Loucy (cell line): ENCODE data around the gene RASGRP1.

Source experiments
- H2AFZ ChIP-seq: fragments of 200-600 bp; sonication (generic); 2 replicates; pipeline ENCODE4 v1.6.0; 2016; ENCODE audit warnings: antibody characterized with exemption, mild to moderate bottlenecking, low read length, moderate library complexity
- H3F3A ChIP-seq: fragments of 200-600 bp; 2 replicates; pipeline ENCODE4 v1.6.0; 2016; ENCODE audit warnings: antibody characterized with exemption, low read depth, mild to moderate bottlenecking
- H3K27me3 ChIP-seq: fragments of 200-600 bp; sonication (generic); 2 replicates; pipeline ENCODE4 v1.6.1; 2014; ENCODE audit warnings: low read length, mild to moderate bottlenecking; ENCODE audit not compliant: insufficient read depth, poor library complexity, severe bottlenecking
- H3K36me3 ChIP-seq: fragments of 200-600 bp; sonication (generic); 2 replicates; pipeline ENCODE4 v1.6.1; 2016; ENCODE audit warnings: low read length; ENCODE audit not compliant: insufficient read depth
- H3K4me1 ChIP-seq: fragments of 200-600 bp; sonication (generic); 2 replicates; pipeline ENCODE4 v1.5.1; 2014; ENCODE audit warnings: low read length, mild to moderate bottlenecking; ENCODE audit not compliant: insufficient read depth, poor library complexity, severe bottlenecking
- H3K4me2 ChIP-seq: fragments of 200-600 bp; sonication (generic); 2 replicates; pipeline ENCODE4 v1.6.0; 2014; ENCODE audit warnings: antibody characterized with exemption, low read length, low read depth, mild to moderate bottlenecking; ENCODE audit not compliant: poor library complexity, severe bottlenecking
- H3K4me3 ChIP-seq: fragments of 200-600 bp; sonication (generic); 2 replicates; pipeline ENCODE4 v1.5.1; 2014; ENCODE audit warnings: low read length, mild to moderate bottlenecking, mixed read lengths; ENCODE audit not compliant: poor library complexity, severe bottlenecking
- H3K79me2 ChIP-seq: fragments of 200-600 bp; sonication (generic); 2 replicates; pipeline ENCODE4 v1.6.1; 2014; ENCODE audit warnings: low read length; ENCODE audit not compliant: insufficient read depth
- H3K9ac ChIP-seq: fragments of 200-600 bp; sonication (generic); 2 replicates; pipeline ENCODE4 v1.6.0; 2014; ENCODE audit warnings: mild to moderate bottlenecking, low read depth, low read length, moderate library complexity; ENCODE audit not compliant: poor library complexity, severe bottlenecking
- H3K9me2 ChIP-seq: fragments of 200-600 bp; sonication (generic); replicated peaks from 2 replicates; pipeline ENCODE4 v1.6.1; 2016; ENCODE audit warnings: low read depth, low read length, mixed read lengths
- H3K9me3 ChIP-seq: fragments of 200-600 bp; sonication (generic); 2 replicates; pipeline ENCODE4 v1.6.1; 2014; ENCODE audit warnings: mild to moderate bottlenecking, antibody characterized with exemption, low read length, low read depth; ENCODE audit not compliant: insufficient read depth
- H4K20me1 ChIP-seq: fragments of 200-600 bp; sonication (generic); 2 replicates; pipeline ENCODE4 v1.6.0; 2014; ENCODE audit warnings: antibody characterized with exemption, low read length, mild to moderate bottlenecking; ENCODE audit not compliant: insufficient read depth, poor library complexity, severe bottlenecking
- CTCF ChIP-seq: fragments of 200-600 bp; sonication (generic); conservative IDR thresholded peaks from 2 replicates; pipeline ENCODE4 v1.5.1; 2014; ENCODE audit warnings: mild to moderate bottlenecking, antibody characterized with exemption, low read length
- EZH2phosphoT487 ChIP-seq: fragments of 200-600 bp; IDR thresholded peaks from 2 replicates; pipeline ENCODE4 v1.6.1; 2018; ENCODE audit warnings: antibody characterized with exemption, mild to moderate bottlenecking, moderate library complexity, borderline replicate concordance

RASGRP1 gene

GRCh38 chr15:38532728-38533127 lies 31.9 kb downstream of the RASGRP1 start:
- TF ChIP-seq EZH2phosphoT487 (no peak), CTCF (no peak)
- Histone ChIP-seq H3K9ac (no peak overlapping the region), H3K9me2 (no peaks in the 10 kb centered on the region), H3K27me3 (no peaks in the 10 kb centered on the region), H3K4me1 (no peaks in the 10 kb centered on the region), H4K20me1 (no peaks in the 10 kb centered on the region), H3K4me2 (no peak overlapping the region), H3K36me3 (peaks cover 21% of the 10 kb centered on the region; the same call in 1 of the 2 replicates), H3F3A (no peaks in the 10 kb centered on the region), H3K79me2 (peaks cover 7% of the 10 kb centered on the region; the same call in 1 of the 2 replicates), H3K9me3 (no peaks in the 10 kb centered on the region), H2AFZ (no peak overlapping the region), H3K4me3 (no peak overlapping the region)

GRCh38 chr15:38531509-38531908 lies 33.1 kb downstream of the RASGRP1 start:
- TF ChIP-seq CTCF (no peak), EZH2phosphoT487 (no peak)
- H3K4me2 ChIP-seq: no peak overlapping the region
- H4K20me1 ChIP-seq: no peaks in the 10 kb centered on the region
- H3K9me2 ChIP-seq: no peaks in the 10 kb centered on the region
- H3K9ac ChIP-seq: no peak overlapping the region
- no peaks in the 10 kb centered on the region for H3K4me1 ChIP-seq
- H3K9me3 ChIP-seq: no peaks in the 10 kb centered on the region
- H3K79me2 ChIP-seq: 0 out of 2 replicates have a peak, but pooled peaks cover 3% of the 10 kb centered on the region
- no peak overlapping the region for H3K4me3 ChIP-seq
- H3F3A ChIP-seq: no peaks in the 10 kb centered on the region
- H3K36me3 ChIP-seq: peaks cover 21% of the 10 kb centered on the region; the same call in 1 of the 2 replicates
- no peak overlapping the region for H2AFZ ChIP-seq
- no peaks in the 10 kb centered on the region for H3K27me3 ChIP-seq

- Histone ChIP-seq H3K9ac (no peak overlapping the region), H3K36me3 (peaks cover 24% of the 10 kb centered on the region; the same call in 1 of the 2 replicates)
These were observed 34.5 kb downstream of the RASGRP1 start for GRCh38 chr15:38530113-38530512.

More at GRCh38 chr15:38530113-38530512, 34.5 kb downstream of the RASGRP1 start:
- Histone ChIP-seq H3K4me2 (no peak overlapping the region), H2AFZ (no peak overlapping the region), H3K27me3 (no peaks in the 10 kb centered on the region), H3K9me3 (no peaks in the 10 kb centered on the region), H3K9me2 (no peaks in the 10 kb centered on the region), H3K4me1 (no peaks in the 10 kb centered on the region), H3K79me2 (0 out of 2 replicates have a peak, but pooled peaks cover 3% of the 10 kb centered on the region), H3F3A (no peaks in the 10 kb centered on the region), H4K20me1 (no peaks in the 10 kb centered on the region), H3K4me3 (no peak overlapping the region)
- TF ChIP-seq CTCF: no peak
- no peak for TF ChIP-seq EZH2phosphoT487
